HG02981 (cell line): ENCODE measurements around the gene WDR91.
"Not testable (repeated sequence)": the region's sequence is repeated elsewhere in the genome, so short reads cannot be mapped to it uniquely, and the experiment has no call there.

Experiments used
- ATAC-seq: cut with Tn5 transposase; IDR thresholded peaks from one replicate; pipeline ENCODE4 v1.9.1; 2021; ENCODE audit warnings: mild to moderate bottlenecking, moderate library complexity; ENCODE audit not compliant: unreplicated experiment

The WDR91 gene

DNA sequence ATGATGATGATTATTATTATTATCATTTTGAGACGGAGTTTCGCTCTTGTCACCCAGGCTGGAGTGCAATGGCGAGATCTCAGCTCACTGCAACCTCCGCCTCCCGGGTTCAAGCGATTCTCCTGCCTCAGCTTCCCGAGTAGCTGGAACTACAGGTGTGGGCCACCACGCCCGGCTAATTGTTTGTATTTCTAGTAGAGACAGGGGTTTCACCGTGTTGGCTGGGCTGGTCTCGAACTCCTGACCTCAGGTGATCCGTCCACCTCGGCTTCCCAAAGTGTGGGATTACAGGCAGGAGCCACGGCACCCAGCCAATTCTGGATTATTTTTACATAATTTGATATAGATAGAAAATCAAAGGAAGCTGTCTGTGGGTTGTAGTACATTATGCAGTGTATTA is 22.8 kb upstream of the WDR91 start:
- ATAC-seq: not testable (repeated sequence)

DNA sequence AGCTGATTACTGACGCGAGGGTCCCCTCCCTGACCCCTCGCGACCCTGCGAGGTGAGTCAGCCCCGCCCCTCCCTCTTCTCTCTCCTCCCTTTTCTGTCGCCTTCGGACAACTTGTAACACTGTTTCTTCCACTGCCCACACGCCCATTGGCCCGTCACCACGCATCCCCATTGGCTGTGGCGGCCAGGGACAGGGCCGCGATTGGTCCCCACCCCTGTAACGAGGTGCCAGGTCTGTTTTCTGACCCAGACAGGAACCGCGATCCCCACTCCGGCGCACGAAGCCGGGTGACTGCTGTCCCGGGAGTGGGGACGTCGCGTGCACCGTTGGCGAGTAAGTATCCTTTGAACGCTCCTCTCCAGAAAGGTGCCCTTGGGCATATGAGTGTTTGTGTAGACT is 22.2 kb upstream of the WDR91 start, which contains the start of gene STRA8:
TSS of gene STRA8 (plus strand) at position 269 of the 400 bp plus-strand sequence. CDS start 6,687 bp downstream, outside the sequence.
- ATAC-seq: no peak

DNA sequence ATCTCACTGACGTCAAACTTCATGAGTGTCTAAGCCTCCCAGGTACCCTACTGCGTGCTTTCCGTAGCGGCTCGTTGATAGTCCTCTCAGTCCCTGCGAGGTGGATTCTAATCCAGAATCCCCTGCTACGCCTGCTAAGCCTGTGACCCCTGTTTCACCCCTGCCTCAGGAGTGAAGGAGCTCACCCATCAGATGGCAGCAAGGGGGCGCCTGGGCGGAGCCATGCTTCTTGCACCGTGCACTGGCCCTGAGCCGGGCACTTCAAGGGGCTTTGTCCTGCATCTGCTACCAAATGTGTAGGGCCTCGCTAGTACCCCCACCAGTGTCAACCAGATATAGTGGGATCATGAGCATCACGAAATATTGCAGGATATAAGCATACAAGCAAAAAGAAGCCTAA is 21.4 kb upstream of the WDR91 start:
- no peak for ATAC-seq

DNA sequence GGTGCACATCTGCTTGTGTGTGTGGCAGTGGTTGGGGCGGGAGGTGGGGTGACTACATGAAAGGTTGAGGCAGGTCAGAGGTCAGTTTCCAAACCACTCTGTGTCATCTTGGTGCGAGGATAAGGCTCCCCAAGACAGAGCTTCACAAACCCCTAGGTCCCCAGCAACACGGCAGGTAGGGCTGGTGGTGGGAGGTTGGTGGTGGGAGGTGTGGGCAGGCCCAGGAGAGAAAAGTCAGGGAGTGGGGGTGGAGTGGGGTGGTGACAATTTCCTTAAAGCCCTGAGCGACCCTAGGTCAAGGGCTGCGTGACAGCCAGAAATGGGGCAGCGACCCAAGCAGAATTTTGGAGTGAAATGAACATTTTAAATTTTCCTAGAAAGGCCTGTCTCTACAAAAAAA is 20.8 kb upstream of the WDR91 start:
- no peak for ATAC-seq

DNA sequence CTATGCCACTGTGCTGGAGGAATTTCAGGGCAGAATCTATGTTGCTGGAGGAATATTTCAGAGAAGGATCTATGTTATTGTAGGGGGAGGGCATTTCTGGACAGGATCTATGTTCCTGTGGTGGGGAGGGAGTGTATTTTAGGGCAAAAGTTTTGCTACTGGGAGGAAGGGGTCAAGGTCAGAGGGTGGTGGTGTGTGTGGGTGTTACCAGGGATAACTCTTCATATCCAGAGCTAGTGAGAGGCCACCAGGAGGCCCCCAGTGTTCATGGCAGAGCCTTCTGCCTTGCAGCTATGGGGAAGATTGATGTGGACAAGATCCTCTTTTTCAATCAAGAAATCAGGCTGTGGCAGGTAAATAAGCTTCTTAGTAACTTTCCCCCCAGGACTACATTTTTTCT is 20.4 kb upstream of the WDR91 start:
- no peak for ATAC-seq

DNA sequence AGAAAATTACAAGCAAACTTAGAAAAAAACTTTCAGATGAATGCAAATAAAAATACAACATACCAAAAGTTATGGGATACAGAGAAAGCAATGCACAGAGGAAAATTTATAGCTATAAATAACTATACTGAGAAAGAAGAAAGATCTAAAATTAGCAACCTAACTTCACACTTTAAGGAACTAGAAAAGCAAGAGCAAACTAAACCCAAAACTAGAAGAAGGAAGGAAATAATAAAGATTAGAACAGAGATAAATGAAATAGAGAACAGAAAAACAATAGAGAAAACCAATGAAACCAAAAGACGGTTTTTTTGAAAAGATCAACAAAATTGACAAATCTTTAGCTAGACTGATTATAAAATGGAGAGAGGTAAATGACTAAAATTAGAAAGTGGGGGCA is 12.7 kb upstream of the WDR91 start:
- no peak for ATAC-seq

DNA sequence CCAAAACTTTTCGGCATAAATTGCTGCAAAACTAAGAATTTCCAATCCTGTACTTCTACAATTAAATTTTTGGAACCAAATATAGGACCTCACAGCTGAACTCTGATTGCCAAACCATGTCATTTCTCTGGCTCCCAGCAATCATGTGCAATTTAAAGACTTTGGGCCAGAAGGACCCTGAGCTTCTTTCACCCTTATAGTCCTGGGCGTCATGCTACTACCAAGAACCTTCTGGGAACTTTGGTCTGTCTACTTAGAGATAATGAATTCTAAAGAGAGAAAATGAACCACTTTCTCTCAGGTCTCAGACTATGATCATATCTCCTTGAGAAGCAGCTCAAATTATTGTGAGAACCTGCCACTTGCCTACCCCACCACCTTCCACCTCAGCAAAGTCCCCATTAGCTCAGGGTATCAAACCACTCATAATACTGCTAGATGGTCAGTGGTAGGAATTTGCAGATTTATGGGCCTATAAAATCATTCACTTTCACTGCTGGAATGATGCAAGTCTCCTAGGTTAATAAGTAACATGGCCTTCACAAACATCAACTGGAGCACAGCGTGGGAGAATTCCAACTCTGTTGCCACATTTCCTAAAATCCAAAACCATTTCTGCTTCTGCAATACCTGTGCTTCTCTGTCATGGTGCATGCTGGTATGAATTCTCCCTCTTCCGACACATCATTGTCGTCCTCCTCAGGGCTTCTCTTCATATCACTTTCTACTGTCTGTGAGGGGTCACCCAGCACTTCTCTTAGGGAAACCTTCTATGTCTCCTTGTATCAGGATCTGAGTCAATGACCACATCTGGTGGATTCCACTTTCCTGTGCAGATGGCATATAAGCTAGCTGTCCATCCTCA is 6.6 kb upstream of the WDR91 start:
- no peak for ATAC-seq

DNA sequence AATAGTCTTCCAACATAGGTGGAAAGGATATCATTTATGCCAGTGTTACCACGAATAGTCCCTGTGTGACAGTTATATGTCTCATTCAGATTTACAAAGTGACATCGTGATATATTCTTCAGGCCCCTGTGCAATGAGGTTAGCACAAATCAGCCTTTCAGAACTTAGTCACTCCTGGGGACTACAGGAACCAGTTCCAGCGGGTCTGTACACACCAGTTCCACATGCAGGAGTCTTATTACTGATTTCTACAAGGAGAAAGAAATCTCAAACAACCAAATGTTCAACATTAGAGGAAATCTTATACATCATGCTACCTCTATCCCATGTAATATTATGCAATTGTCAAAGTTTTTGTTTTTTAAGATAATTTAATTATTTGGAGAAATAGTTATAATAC is 4.4 kb upstream of the WDR91 start:
- no peak for ATAC-seq

DNA sequence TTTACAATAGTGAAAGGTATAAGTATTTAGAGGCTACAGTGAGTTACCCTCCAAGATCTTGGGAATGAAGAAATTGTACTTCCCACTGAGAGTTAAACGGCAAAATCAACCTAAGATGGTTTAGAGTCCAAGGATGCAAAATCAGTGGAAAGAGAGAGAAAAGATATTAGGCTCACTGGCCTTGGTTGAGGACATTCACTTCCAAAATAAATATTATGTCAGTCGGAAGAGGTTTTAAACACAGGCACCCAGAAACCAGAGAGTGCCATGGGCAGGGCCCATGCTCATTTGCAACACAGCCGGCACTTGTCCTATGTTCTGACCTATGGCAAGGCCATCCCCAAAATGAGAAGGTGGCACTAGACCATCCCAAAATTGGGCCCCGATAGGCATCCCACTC is 3.9 kb upstream of the WDR91 start:
- no peak for ATAC-seq

DNA sequence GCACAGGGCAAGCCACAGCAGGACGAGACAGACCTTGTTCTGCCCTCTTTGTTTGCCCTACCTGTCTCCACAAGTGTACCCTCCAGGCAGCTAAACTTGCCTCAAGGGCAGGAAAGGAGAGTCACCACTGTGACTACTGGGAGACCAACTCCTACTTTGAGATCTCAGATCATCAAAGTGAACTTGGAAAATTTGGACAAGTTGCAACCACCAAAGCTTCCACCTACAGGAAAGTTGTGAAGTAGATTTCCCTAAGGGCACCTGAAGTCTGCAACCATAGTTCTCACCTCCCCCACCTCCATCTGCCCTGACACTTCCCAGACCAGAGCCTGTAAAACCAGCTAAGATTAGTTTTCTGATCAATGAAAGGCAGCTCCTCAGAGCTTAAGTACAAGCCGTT is 2.5 kb upstream of the WDR91 start:
- no peak for ATAC-seq

DNA sequence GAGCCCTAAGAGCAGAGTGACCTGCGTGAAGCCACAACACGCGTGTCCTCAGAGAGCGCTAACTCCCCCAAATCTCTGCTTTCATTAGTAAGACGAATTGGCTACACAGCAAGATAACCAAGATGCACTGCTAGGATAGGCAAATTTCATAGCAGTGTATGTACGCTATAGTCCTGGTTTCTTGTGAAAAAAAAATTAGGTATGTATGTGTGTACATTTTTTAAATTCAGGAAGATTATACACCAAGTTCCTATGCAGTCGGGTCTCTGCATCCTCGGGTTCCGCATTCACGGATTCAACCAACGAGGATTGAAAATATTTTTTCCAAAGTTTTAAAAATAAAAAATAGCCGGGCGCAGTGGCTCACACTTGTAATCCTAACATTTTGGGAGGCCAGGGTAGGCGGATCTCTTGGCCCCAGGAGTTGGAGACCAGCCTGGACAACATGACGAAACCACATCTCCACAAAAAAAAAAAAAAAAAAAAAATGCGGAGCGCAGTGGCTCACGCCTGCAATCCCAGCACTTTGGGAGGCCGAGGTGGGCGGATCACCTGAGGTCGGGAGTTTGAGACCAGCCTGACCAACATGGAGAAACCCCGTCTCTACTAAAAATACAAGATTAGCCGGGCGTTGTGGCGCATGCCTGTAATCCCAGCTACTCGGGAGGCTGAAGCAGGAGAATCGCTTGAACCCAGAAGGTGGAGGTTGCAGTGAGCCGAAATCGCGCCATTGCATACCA is 790 bp upstream of the WDR91 start:
- ATAC-seq: not testable (repeated sequence)

DNA sequence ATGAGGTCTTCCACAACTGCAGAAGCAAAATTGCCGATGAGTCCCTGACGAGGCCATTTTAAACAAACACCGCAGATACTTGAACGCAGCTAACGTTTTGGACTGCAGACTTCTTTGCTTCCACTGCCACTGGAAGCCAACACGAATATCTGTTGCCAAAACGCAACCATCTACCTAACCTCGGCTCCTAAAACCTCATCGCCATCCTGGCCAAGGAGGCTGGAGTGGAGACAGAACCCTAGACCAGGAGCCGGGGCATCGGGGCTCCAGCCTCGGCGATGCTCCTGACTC is 493 bp downstream of the WDR91 start:
- no peak for ATAC-seq

DNA sequence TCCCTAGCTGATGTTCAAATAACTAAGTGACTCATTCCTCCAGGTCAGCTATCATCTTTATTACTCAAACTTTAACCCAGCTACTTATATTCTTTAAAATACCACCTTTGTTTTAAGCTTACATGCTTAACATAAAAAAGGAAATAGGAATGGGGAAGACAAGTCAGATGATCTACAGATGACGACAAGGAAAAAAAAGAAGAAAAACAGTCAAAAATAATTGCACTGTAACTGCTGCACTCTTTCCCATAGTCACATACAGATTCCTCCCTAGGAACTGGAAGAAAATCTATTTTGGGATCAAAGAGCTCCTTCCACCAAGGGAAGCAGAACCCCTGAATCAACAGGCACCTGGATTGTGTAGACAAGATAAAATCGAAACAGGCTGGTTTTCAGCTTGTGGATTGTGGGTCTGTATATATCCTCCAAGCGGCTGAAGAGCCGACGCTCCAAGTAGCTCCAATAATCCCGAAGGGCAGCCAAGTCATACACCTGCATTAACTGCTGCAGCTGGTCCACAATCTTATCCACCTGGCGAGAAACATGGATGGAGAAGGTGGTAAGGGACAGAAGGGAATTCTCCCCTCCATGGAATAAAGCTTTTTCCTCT is 2.0 kb downstream of the WDR91 start:
- ATAC-seq: no peak

DNA sequence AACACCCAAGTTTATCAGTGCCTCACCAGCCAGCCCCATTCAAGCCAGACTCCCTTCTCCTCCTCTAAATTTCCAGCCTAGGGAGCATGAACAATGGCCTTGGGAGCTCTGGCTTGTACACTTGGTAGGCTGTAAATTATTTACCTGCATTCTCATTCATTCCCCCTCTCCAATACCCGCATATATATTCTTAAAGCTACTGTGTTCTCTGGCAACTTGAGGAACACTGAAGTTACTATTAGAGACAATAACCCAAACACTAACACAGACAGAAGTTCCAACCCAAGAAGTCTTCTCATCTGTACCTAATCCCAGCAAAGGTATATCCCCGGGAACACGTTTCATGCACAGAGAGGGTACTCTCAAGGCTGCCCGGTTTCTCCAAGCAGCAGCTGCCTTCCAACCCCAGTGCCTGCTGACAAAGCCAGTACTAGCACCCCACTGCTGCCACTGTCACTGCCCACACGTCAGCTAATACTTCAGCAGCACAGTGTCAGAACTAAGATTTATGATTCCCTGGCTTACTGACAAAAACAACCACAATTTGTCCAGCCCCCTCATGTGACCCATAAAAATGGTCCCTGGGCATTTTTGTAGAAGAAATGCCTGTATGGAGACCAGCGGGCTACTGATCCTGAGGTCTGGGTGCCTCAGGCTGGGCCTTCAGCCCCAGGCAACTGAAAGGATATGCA is 3.1 kb downstream of the WDR91 start:
- no peak for ATAC-seq

DNA sequence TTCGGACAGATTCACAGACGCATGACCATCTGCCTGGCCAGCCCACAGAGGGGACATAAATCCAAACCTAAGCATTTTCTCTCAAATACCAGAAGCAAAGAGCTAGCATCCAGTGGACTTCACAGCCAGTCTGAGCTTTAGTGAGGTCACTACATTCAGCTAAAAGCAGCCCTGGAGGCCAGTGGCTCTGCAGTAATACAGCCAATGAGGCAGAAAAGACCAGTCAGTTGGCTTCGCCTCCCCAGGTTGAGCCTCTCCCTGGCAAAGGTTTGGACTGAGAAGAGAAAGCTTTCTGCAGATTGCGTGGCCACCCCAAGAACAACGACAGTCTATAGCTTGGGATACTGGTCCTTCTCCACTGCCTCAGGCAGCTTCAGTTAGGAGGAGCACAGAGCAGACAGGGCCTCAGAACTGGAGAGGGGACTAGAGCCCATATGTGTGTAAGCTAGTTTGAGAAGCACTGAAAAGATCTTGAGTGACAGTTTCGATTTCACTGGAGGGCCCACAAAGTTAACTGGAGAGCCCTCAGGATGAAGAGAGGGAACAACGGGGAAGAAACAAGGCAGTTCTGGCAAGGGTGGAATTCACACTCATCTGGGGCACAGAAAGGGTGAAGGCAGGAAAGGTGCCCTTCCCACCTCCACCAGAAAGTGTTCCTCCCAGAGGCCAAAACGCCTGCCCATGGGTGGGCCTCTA is 3.8 kb downstream of the WDR91 start:
- no peak for ATAC-seq

DNA sequence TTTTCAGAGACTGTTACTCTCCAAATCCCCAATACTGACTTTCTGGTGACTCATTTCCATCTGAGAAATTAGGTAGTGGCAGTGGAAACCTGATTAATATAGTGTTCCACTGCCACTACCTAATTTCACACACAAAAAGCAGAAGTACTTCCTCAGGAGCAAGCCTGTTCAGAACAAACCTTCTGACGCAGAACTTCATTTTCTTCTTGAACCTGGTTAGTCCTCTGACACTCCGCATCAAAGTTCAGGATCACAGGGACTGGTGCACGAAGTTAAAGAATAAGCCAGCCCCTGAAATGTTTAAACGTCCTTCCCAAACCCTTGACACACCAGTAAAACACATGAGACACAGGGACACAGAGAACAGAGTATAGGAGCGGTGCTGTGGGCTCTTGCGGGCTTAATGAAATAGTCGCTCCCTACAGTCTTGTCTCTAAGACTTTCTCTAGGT is 4.4 kb downstream of the WDR91 start:
- peak; percentile 30 for ATAC-seq

DNA sequence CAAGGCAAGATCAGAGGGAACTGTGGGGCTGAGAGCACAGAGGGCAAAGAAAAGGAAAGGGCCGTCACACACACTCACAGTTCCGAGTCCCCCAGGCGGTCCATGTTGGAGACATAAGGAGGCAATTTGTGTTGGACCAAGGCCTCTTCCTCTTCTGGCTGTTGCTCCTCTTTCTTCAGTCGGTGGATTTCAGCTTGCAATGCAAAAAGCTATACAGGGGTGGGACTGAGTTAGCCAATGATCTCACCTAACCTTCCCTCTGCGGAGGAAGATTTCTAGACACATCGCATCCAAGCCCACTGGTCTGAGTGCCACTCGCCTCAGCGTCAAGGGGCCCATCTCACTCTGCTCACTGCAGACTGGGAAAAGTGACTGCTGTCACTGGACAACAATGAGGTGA is 5.5 kb downstream of the WDR91 start:
- ATAC-seq: no peak

DNA sequence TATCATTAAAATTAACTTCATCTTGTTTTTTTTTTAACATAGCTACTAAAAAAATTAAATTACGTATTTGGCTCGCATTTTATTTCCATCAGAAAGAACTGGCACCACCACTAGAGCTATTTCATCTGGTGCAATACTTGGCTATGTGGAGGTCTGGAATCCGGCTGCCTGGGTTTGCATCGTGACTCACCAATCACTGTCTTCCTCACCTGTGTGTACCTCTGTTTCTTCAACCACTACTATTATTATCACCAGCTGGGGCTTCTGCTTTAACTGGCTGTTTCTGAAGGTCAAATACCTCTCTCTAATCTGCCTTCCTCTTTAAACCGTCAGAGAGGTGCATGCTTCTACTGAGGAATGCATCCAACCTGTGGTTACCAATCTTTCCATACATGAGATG is 6.5 kb downstream of the WDR91 start:
- no peak for ATAC-seq

DNA sequence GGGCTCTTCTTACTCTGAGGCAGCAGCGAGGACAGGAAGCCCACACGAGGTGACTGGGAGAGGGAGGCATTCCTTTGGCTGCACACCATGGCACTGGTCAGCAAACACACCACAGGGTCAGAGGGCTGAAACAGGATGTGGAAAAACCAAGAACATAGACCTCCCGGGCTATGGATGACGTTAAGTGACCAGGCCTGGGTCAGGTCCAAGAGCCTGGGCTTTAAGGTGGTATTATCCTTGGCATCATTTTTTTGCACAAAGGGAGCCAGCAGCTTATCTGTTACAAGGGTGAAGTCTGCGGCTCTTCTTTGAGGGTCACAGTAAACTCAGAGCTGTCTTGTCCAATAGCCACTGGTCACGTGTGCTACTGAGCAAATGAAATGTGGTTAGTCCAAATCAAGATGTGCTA is 7.0 kb downstream of the WDR91 start:
- no peak for ATAC-seq

DNA sequence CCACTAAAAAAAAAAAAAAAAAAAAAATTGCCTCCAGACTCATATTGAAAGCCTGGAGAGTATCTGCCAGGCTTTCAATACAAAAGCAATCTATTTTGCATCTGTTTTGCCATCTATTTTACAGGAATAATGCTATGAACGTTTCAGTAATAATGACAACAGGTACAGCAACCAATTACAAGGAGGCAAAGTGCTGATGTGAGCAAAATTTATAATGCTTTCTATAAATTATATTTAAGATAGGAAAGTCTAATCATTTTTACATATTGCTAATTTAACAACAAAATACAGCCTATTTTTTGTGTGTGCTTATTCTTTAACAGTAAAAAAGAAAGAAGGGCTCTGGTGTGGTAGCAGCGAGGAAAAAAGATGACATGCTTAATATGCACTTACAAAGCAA is 10.0 kb downstream of the WDR91 start:
- ATAC-seq: no peak

DNA sequence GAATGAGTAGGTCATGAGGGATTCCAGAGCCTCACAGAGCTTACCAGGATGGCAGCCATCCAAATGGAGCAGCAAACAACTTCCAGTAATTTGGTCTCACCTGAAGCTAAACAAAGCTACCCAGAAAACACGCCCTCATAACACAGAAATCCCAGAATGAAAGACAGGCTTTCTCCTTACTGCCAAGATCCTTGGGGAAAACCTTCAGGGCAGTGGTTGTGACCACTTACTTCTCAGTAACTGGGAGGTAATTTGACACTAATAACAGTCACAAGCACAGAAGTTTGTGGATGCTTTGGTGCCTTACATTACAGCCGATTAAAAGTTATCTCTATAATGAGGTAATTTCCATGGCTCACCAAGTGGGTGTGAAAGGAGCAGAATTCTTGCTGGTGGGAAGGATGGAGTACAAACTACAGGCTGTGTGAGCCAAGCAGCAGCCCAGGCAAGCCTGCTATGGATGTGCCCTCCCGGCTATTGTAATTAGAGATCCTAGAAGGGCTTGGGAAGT is 10.4 kb downstream of the WDR91 start:
- no peak for ATAC-seq
